ENCODE results near the gene SLC39A5. TPM values are rescaled to one million over a fixed set of nuclear protein-coding genes. Genes with fewer than 3 reads are reported as not detected.

The SLC39A5 gene
- total RNA-seq, 4 donors from 2014 or later = not detected

DNA sequence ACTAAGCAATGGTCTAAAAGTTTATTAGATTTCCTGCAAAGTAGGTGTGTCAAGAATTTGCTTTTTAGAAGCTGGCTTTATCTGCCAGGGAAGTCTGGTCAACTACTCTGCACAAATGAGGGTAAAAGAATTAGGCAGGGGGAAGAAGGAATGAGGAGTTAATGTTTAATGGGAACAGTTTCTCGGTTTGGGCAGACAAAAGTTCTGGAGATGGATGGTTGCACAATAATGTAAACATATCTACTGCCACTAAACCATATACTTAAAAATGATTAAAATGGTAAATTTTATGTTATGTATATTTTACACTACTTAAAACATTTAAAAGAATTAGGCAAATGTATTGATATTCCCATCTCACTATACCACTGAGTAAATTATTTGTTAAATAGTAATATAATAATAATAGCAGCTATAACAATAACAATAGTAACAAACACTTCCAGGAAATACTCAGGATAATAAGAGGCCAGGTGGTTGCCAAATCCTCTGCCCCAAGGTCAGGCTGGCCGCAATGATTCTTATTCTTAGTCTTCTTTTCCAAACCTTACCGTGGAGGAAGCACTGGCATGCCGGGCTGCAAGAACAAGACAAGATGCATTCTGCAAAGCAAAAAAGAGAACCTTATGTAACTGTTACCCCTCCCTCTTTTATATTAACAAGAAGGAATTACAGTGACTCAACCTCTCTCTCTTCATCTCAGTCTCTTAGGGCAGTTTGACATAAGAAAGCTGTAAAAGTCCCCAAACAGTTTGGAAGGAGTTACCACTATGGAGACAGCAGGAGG, 56.4 kb downstream of the SLC39A5 start:
- H3K27me3 ChIP-seq = no peaks in the 10 kb centered on the region
- intact Hi-C loops (cut with DNase I) = no loop called here
- H3K27ac ChIP-seq = no peak overlapping the region
- WGBS, 2 donors = 66 to 76% methylated on average over 4 of the region's 4 CpGs
- H3K9me3 ChIP-seq = no peaks in the 10 kb centered on the region
- H3K36me3 ChIP-seq = peaks cover 37 to 39% of the 10 kb centered on the region in 2 donors
- H3K4me3 ChIP-seq (replicated peaks in 1 of 3) = no peak overlapping the region
- peaks cover 0 to 11% of the 10 kb centered on the region in 2 donors for H3K4me1 ChIP-seq
- no peak for TF ChIP-seq POLR2A (IDR thresholded peaks at IDR 0.05)
- TF ChIP-seq, protein P1, sequence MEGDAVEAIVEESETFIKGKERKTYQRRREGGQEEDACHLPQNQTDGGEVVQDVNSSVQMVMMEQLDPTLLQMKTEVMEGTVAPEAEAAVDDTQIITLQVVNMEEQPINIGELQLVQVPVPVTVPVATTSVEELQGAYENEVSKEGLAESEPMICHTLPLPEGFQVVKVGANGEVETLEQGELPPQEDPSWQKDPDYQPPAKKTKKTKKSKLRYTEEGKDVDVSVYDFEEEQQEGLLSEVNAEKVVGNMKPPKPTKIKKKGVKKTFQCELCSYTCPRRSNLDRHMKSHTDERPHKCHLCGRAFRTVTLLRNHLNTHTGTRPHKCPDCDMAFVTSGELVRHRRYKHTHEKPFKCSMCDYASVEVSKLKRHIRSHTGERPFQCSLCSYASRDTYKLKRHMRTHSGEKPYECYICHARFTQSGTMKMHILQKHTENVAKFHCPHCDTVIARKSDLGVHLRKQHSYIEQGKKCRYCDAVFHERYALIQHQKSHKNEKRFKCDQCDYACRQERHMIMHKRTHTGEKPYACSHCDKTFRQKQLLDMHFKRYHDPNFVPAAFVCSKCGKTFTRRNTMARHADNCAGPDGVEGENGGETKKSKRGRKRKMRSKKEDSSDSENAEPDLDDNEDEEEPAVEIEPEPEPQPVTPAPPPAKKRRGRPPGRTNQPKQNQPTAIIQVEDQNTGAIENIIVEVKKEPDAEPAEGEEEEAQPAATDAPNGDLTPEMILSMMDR (IDR thresholded peaks at IDR 0.05) = no peak
- no peak for DNase-seq

Other genes with a start within 250 kb of the SLC39A5 start
- gene SUOX, start 232.8 kb upstream of the SLC39A5 start, total RNA-seq = 10 to 100 TPM; 18.7 to 36.8 (median 36.2) TPM
- gene IKZF4, start 209.0 kb upstream of the SLC39A5 start, total RNA-seq = 10 to 100 TPM in 2 of 4 donors, 1 to 10 TPM in 2; 4.2 to 10.9 (median 9.4) TPM
- gene RPS26, start 188.1 kb upstream of the SLC39A5 start, total RNA-seq = 1,000 to 10,000 TPM in 1 of 4 donors, 100 to 1,000 TPM in 2, 10 to 100 TPM in 1; 81.4 to 1,193 (median 632) TPM
- gene ERBB3, start 149.9 kb upstream of the SLC39A5 start, total RNA-seq = 10 to 100 TPM; 14.7 to 30.0 (median 20.4) TPM
- 100 to 1,000 TPM in 3 of 4 donors, 10 to 100 TPM in 1; 94.0 to 142 (median 122) TPM for gene PA2G4, start 125.5 kb upstream of the SLC39A5 start, total RNA-seq
- 1,000 to 10,000 TPM; 1,344 to 2,817 (median 2,330) TPM for gene RPL41, start 113.4 kb upstream of the SLC39A5 start, total RNA-seq
- 1 to 10 TPM; 4.7 to 7.7 (median 5.6) TPM for gene ZC3H10, start 111.8 kb upstream of the SLC39A5 start, total RNA-seq
- 10 to 100 TPM; 60.6 to 84.7 (median 68.7) TPM for gene ESYT1, start 101.8 kb upstream of the SLC39A5 start, total RNA-seq
- gene MYL6B, start 77.5 kb upstream of the SLC39A5 start, total RNA-seq = 100 to 1,000 TPM in 1 of 4 donors, 10 to 100 TPM in 3; 33.4 to 115 (median 48.1) TPM
- gene MYL6, start 71.7 kb upstream of the SLC39A5 start, total RNA-seq = 1,000 to 10,000 TPM; 1,110 to 2,359 (median 1,915) TPM
- 100 to 1,000 TPM in 1 of 4 donors, 10 to 100 TPM in 3; 76.5 to 101 (median 83.0) TPM for gene SMARCC2, start 40.6 kb upstream of the SLC39A5 start, total RNA-seq
- gene RNF41, start 8.1 kb upstream of the SLC39A5 start, total RNA-seq = 10 to 100 TPM; 63.4 to 89.7 (median 73.4) TPM
- gene NABP2, start 5.7 kb upstream of the SLC39A5 start, total RNA-seq = 10 to 100 TPM; 19.4 to 35.7 (median 31.4) TPM
- 10 to 100 TPM; 15.9 to 22.3 (median 18.3) TPM for gene ANKRD52, start 28.3 kb downstream of the SLC39A5 start, total RNA-seq
- gene COQ10A, start 36.9 kb downstream of the SLC39A5 start, total RNA-seq = 10 to 100 TPM; 11.3 to 28.7 (median 19.7) TPM
- gene CS, start 70.3 kb downstream of the SLC39A5 start, total RNA-seq = 100 to 1,000 TPM; 110 to 190 (median 118) TPM
- gene CNPY2, start 85.9 kb downstream of the SLC39A5 start, total RNA-seq = 100 to 1,000 TPM; 107 to 129 (median 124) TPM
- 100 to 1,000 TPM in 3 of 4 donors, 10 to 100 TPM in 1; 95.7 to 148 (median 134) TPM for gene PAN2, start 103.9 kb downstream of the SLC39A5 start, total RNA-seq
- 1 to 10 TPM in 1 of 4 donors, under 1 TPM in 1, not detected in 2; 0.67 to 1.1 TPM for gene IL23A, start 108.8 kb downstream of the SLC39A5 start, total RNA-seq
- gene STAT2, start 130.1 kb downstream of the SLC39A5 start, total RNA-seq = 100 to 1,000 TPM; 121 to 166 (median 146) TPM
- not detected for gene APOF, start 132.8 kb downstream of the SLC39A5 start, total RNA-seq
- 1 to 10 TPM; 4.6 to 7.6 (median 6.7) TPM for gene TIMELESS, start 219.4 kb downstream of the SLC39A5 start, total RNA-seq
- gene MIP, start 224.6 kb downstream of the SLC39A5 start, total RNA-seq = not detected
- 1 to 10 TPM; 2.8 to 4.6 (median 4.3) TPM for gene SPRYD4, start 238.5 kb downstream of the SLC39A5 start, total RNA-seq